Measurements from ENCODE around the gene CCDC186. TPM values are rescaled to one million over a fixed set of nuclear protein-coding genes. Genes with fewer than 3 reads are reported as not detected.

The CCDC186 gene
- total RNA-seq, 1 experiment from 2014 or later, result 14.4 TPM

GRCh38 chr10:114100848-114101741, 72.9 kb downstream of the CCDC186 start:
- CTCF ChIA-PET, result interaction anchor here (0.8 to 0.9 kb wide), 2 partner anchors 9 to 853 kb away, joined by 3 read pairs; no protein-coding TSS in a partner anchor
- in situ Hi-C loops (cut with HindIII; ENCODE audit: low pct_unique_long_range_greater_than_20kb, low sequenced_read_pairs) (no loop called here), intact Hi-C loops (cut with micrococcal nuclease; ENCODE audit: unreplicated experiment) (loop anchor here (5.0 kb wide), 1 partner anchor 194 kb away; no protein-coding TSS in a partner anchor)
- H3K36me3 ChIP-seq (ENCODE audit: control insufficient read depth, insufficient read depth, low read length), result no peaks in the 10 kb centered on the region
- H3K4me1 ChIP-seq (ENCODE audit: control insufficient read depth, insufficient read depth, low read length), result peaks cover 17% of the 10 kb centered on the region
- TF ChIP-seq POLR2AphosphoS5 (IDR thresholded peaks at IDR 0.05; ENCODE audit: low read depth, low read length), result no peak
- no peak for TF ChIP-seq SIN3A (IDR thresholded peaks at IDR 0.05; ENCODE audit: borderline replicate concordance, insufficient read depth, low read depth, low read length)
- TF ChIP-seq REST (IDR thresholded peaks at IDR 0.05; ENCODE audit: insufficient read depth in 1 of 2, low read depth in 2 of 2, low read length in 1 of 2), result no peak
- TF ChIP-seq CTCF (IDR thresholded peaks at IDR 0.05), result no peak
- TF ChIP-seq TCF7L2 (IDR thresholded peaks at IDR 0.05; ENCODE audit: low read depth, low read length), result no peak; the same call in 1 of the 2 replicates
- H3K9me3 ChIP-seq (ENCODE audit: control insufficient read depth, insufficient read depth, low read depth, low read length), result no peaks in the 10 kb centered on the region
- H3K4me3 ChIP-seq (ENCODE audit: low read depth in 2 of 2, low read length in 2 of 2), result peak overlapping the region; percentile 25 to 57
- H3K27ac ChIP-seq (ENCODE audit: low read length), result peak overlapping the region; percentile 70
- POLR2A ChIA-PET, result no interaction called here
- DNase-seq (ENCODE audit: low read depth, low spot score) (no peak), ATAC-seq (peak; percentile 71)
- no peaks in the 10 kb centered on the region for H3K27me3 ChIP-seq (ENCODE audit: control insufficient read depth, insufficient read depth, low read length)
- no TSS peak for BruUV-seq (replicated peaks)

GRCh38 chr10:114096864-114097263, 77.1 kb downstream of the CCDC186 start:
- Histone ChIP-seq H3K27ac (ENCODE audit: low read length) (no peak overlapping the region), H3K27me3 (ENCODE audit: control insufficient read depth, insufficient read depth, low read length) (no peaks in the 10 kb centered on the region), H3K4me1 (ENCODE audit: control insufficient read depth, insufficient read depth, low read length) (peaks cover 12% of the 10 kb centered on the region), H3K4me3 (ENCODE audit: low read depth in 2 of 2, low read length in 2 of 2) (no peak overlapping the region), H3K9me3 (ENCODE audit: control insufficient read depth, insufficient read depth, low read depth, low read length) (no peaks in the 10 kb centered on the region), H3K36me3 (ENCODE audit: control insufficient read depth, insufficient read depth, low read length) (no peaks in the 10 kb centered on the region)
- no peak for ATAC-seq
- POLR2A ChIA-PET, result no interaction called here
- DNase-seq (ENCODE audit: low read depth, low spot score), result no peak
- intact Hi-C loops (cut with micrococcal nuclease; ENCODE audit: unreplicated experiment), result no loop called here
- CTCF ChIA-PET, result no interaction called here
- in situ Hi-C loops (cut with HindIII; ENCODE audit: low pct_unique_long_range_greater_than_20kb, low sequenced_read_pairs), result no loop called here
- BruUV-seq (replicated peaks), result no TSS peak
- TF ChIP-seq CTCF (IDR thresholded peaks at IDR 0.05), result no peak
- no peak for TF ChIP-seq REST (IDR thresholded peaks at IDR 0.05; ENCODE audit: insufficient read depth in 1 of 2, low read depth in 2 of 2, low read length in 1 of 2)
- TF ChIP-seq TCF7L2 (IDR thresholded peaks at IDR 0.05; ENCODE audit: low read depth, low read length), result no peak

Measured in Panc1 (cell line).